ENCODE results near the gene HDAC2. TPM values are rescaled to one million over a fixed set of nuclear protein-coding genes. Genes with fewer than 3 reads are reported as not detected.

Gene HDAC2
- total RNA-seq = 86.7 and 113 TPM in 2 replicates

GRCh38 chr6:113970805-113971676 is at the start of gene HDAC2:
TSS of gene HDAC2 (minus strand) at chr6:113971148. CDS start at chr6:113970908, 240 bp downstream.

Other genes starting within 250 kb of the HDAC2 start
- 101 and 155 TPM in 2 replicates for gene MARCKS, start 113.8 kb downstream of the HDAC2 start, total RNA-seq